NCI-H82 treated with DMSO at 0.1 percent for 48 hours (cell line): Measurements from ENCODE around the gene NECAB3.
"Not testable (repeated sequence)": the region's sequence is repeated elsewhere in the genome, so short reads cannot be mapped to it uniquely, and the experiment has no call there.

ENCODE experiments used
- DNase-seq: peaks from one replicate; lab custom pipeline; 2025; ENCODE audit not compliant: unreplicated experiment; lab: John Stamatoyannopoulos, UW

Gene NECAB3, protein sequence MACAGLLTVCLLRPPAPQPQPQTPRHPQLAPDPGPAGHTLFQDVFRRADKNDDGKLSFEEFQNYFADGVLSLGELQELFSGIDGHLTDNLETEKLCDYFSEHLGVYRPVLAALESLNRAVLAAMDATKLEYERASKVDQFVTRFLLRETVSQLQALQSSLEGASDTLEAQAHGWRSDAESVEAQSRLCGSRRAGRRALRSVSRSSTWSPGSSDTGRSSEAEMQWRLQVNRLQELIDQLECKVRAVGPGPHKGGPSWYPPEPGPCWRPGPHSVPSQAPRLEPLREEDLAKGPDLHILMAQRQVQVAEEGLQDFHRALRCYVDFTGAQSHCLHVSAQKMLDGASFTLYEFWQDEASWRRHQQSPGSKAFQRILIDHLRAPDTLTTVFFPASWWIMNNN

DNA sequence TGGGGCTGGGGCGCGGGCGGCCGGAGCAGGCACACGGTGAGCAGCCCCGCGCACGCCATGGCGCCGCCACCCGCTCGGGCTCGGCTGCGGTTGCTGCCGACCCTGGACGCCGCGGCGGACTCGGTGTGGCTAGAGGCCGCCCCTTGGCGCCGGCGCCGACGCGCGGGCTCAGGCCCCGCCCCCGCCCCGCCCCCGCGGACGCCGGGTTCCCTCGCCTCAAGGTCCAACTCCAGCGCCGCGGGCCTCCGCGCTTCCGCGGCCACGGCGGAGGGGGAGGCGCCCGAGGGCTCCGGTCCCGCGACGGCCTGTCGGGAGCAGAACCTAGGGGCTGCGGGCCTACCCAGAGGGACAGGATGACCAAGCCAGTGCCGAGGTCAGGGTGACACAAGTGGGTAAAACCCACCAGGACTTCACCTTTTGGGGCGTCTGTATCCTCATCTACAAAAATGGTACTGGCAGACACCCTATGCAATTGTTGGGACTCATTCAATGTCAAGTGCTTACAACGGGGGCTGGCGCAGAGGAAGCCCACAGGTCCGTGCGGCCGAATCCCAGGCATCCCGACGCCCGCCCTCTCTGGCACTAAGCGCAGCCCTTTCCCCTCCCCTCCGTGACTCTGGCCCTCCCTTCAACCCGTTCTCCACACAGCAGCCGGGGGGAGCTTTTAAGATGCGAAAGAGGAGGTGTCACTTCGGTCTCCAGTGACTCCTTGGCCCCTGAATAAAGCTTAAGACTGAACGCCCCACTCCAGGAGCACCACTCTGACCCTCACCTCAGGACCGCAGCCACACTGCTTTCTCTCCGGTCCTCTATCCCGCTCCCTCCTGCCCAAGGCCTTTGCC lies at the start of gene NECAB3:
Gene NECAB3, minus strand, starts transcription at position 135 of the 842 bp plus-strand sequence. Its CDS starts 76 bp downstream, at position 59.
- DNase-seq, result peak; percentile 60

DNA sequence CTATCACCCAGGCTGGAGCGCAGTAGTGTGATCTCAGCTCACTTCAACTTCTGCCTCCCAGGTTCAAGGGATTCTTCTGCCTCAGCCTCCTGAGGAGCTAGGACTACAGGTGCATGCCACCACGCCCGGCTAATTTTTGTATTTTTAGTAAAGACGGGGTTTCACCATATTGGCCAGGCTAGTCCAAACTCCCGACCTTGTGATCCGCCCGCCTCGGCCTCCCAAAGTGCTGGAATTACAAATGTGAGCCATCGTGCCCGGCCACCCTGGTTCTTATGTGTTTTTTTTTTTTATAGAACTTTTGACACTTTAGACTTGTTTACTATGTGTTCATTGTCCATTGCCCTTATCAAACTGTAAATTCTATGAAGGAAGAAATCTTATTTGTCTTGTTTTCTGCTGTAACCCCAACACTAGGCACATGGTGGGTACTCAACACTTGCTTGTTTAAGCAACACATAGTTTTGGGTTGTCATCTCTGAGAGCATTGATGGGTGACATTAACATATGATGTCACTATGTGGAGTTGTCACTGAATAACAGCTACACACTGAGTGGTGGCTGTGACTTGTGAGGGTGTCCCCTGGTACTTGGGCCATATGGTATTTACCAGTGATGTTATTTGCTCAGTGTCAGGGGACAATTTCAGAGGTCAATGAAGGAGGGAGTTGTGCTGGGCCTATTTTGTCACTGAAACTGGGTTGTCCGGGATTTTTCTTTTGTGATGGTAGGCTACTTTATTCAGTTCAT lies 47.3 kb upstream of the NECAB3 start:
- DNase-seq, result no peak

DNA sequence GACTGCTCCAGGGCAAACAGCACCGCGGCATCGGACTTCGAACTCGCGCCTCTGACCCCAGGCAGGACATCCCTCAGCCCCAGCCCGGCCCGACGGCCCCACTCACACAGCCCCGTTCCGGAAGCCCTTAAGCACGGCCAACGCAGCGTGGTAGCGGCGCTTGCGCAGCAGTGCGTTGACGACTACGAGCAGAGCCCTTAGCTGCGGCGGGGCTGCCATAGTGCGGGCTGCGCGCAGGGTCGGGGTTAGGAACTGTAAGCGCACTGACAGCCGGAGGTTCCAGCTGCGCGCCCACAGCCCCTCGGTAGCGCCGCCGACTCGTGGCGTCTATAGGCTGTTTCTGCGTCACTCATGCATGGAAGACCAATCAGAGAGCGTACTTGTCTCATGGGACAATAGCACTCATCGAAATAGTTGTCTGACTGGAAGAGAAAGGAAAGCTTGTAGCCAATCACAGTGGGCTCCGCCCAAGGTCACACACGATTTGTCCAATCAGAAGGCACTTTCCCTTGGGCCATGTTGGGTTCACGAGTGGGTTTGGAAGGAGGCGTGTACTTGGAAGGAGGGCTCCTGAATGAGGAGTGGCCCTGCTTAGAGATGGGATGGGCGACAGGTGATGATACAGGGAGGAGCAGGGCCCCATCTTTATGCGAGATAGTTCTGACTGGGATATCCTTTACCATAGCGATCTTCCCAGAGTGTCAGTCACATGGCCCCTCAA lies 45.9 kb upstream of the NECAB3 start, which contains the start of gene PXMP4:
Gene PXMP4, minus strand, starts transcription at position 322 of the 721 bp plus-strand sequence. Its CDS starts 103 bp downstream, at position 219.
- DNase-seq, result peak; percentile 65

DNA sequence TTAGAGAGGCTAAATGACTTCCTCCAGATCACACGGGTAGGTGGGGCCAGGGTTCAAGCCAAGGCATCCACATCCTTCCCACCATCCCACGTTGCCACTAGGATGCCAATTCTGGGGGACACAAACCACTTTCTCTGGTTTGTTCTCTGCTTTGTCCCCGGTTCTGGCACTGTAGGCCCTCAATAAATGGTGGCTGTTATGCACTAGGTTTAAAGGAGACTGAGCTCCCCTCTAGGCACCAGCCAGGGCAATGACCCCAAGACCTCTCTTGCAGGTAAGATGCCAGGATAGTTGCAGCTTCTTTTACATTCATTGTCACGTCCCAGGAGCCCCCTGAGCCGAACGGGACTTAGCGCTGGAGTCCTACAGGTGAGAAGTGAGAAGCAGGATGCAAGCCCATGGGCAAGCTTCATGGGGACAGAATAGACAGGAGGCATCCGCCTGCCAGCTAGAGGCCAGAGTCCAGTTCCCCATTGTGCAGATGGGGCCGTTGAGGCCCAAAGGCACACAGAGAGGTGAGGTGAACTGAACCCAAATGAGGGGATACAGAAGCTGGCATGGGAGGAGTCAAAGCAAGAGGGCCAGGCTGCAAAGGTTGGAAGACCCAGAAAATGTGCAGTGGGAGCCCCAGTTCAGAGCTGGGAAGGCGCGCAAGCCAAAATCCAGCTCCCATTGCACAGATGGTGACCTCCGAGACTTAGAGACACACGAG lies 45.2 kb upstream of the NECAB3 start:
- DNase-seq, result no peak

DNA sequence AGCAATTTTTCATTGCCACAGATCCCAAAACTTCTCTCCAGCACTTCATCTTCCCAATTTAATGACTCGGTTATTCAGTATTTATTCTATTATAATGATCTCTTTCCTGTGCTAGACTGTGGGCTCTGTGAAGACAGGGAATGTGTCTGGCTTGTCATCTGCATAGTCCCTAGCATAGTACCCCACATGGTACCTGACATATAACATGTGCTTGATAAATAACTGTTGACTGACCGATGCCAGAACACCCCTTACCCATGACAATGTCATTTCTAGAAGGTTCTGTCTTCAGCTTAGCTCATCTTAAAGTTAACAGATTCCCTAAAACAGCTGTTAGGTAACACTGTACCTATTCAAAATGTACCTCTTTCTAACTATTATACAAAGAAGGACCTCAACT lies 42.3 kb upstream of the NECAB3 start:
- no peak for DNase-seq

DNA sequence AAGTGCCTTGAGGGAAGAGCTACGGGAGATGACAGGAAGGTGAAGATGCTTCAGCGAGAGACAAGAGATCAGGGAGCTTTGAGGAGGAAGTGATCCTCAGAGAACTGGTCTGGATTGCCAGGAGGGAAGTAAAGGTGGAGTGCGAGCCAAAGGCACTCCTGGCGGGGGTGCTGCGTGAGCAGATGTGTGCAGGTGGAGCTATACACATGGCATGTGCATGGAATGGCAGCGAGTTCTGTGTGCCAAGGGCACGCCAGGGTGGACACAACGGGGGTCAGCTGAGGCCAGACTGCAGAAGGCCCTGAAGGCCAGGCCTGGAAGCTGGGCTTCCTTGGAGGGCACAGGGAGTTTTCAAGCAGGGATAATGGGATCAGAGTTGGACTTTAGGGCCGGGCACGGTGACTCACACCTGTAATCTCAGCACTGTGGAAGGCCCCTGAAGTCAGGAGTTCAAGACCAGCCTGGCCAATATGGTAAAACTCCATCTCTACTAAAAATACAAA lies 39.7 kb upstream of the NECAB3 start:
- no peak for DNase-seq

DNA sequence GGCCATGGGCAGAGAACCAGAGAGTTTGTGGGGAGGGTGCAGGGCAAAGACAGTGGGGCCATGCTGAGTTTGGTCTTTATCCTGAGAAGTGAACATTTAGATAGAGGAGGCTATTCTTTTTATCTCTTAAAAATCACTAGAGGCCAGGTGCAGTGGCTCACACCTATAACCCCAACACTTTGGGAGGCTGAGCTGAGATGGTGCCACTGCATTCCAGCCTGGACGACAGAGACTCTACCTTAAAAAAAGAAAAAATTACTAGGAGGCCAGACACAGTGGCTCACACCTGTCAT lies 37.2 kb upstream of the NECAB3 start:
- no peak for DNase-seq

DNA sequence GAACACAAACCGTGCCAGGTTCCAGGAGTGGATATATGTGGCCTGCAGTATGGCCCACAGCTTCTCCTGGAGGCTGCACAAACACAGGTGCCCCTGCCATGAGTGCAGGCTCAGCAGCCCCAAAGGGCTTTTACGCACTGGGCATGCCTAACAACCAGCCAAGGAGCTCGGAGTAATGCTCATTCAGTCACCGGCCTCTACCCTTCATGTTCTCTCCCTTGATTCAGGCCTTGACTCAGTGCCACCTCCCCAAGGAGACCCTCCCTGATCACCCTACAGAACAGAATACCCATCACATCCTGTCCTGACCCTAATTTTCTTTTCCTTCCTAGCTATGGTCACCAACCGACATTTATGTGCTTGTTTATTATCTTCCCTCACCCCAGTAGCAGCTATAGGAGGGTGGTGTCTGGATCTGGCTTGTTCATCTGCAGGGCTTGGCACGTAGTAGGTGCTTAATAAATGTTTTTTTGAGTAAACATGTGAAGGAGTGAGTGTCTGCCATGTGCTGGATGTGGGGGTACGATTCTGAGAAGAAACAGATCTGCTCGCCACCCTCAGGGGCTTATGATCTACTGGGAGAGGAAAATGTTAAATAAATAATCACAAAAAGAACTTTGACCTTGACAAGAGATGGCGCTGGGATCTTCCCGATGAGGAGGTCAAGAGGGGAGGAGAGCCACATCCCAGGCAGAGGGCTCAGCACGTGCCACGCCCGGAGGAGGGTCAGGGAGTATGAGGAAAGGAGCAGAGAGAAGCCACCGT lies 36.6 kb upstream of the NECAB3 start:
- no peak for DNase-seq

DNA sequence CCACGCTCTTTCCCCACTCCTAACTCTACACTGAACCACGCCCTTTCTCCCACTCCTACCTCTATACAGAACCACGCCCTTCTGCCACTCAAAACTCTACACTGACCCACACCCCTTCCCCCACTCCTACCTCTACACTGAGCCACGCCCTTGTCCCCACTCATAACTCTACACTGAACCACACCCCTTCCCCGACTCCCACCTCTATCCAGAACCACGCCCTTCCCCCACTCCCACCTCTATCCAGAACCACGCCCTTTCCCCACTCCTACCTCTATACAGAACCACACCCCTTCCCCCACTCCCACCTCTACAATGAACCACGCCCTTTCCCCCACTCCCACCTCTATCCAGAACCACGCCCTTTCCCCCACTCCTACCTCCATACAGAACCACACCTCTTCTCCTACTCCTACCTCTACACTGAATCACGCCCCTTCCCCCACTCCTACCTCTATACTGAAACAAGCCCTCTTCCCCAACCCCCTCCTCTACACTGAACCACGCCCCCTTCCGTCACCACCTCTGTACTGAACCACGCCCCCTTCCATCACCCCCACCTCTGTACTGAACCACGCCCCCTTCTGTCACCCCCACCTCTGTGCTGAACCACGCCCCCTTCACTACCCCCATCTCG lies 35.8 kb upstream of the NECAB3 start:
- no peak for DNase-seq

DNA sequence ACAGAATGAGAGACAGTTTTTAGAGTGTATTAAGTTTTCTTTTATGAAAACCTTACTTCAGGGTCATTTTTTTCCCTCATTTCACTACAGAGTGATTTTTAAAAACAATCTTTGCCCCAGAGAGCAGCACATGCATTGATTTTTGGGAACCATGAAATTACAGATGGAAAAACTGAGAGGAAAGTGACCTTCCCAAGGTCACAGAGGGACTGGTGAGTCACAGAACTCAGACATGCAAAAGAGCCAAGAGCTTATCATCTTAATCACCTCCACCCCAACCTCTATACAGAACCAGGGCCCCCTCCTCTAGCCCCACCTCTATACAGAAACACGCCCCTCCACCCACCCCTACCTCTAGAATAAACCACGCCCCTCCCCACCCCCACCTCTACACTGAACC lies 35.2 kb upstream of the NECAB3 start:
- no peak for DNase-seq

DNA sequence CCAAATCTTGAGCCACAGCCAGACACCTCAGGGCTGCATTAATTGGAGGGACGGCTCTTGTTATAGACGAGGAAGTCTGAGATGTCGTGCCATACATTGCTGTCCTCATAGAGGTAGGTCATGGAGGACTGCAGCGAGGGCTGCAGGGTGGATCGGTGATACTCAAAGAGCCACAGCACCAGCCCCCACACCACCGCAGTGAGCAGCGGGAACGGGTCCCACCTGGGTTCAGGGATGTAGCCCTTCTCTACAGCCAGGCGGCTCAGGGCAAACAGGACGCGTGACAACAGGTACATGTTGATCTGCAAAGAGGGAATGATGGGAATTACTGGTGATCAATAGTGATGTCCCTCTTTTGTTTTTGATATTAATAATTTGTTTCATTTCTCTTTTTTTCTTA lies 33.4 kb upstream of the NECAB3 start:
- no peak for DNase-seq

DNA sequence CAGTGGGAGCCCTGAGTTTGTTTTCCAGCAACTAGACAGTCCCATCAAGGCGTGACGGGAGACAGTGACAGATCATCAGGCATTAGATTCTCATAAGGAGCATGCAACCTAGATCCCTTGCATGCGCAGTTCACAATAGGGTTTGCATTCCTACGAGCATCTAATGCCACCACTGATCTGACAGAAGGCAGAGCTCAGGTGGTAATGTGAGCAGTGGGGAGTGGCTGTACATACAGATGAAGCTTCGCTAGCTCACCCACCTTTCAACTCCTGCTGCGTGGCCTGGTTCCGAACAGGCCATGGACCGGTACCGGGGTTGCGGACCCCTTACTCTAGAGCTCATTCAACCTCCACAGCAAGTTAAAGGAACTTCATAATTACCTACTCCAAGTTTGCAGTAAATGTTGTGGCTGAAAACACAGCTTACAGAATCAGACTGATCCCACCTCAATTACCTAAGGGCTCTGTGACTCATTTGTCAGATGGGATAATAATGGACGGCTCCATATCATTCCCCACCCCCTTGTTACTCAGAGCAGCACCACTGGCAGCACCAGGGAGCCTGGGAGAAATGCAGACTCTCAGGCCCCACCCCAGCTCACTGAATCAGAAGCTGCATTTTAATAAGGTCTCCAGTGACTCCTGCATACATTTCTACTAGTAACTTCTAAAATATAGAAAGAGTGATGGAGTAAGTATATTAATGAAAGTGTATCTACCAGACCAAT lies 30.1 kb upstream of the NECAB3 start:
- no peak for DNase-seq

DNA sequence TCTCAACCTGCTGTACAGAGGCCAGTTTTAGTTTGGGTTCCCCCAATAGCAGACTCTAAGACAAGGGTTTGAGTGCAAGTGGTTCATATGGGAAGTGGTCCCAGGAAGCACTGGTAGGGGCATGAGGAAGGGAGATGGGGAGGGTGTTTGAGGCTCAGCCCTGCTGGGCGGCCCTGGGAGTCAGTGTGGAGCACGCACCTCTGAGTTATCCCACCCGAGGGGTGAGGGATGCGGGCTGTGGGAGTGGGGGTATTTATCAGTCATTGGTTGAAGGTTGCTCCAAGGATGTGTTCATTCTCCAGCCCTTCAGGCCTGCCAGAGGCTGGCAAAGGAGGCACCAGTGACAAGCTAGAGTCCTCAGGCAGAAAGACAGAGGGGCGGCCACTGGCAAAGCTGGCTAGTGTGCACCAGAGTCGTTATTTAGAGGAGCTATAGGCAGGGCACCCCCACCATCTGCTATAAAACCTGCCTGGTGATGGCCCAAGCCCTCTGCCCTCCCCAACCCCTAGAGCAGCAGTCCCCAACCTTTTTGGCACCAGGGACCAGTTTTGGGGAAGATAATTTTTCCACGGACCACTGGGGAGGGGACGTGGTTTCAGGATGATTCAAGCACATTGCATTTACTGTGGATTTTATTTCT lies 29.4 kb upstream of the NECAB3 start:
- no peak for DNase-seq

DNA sequence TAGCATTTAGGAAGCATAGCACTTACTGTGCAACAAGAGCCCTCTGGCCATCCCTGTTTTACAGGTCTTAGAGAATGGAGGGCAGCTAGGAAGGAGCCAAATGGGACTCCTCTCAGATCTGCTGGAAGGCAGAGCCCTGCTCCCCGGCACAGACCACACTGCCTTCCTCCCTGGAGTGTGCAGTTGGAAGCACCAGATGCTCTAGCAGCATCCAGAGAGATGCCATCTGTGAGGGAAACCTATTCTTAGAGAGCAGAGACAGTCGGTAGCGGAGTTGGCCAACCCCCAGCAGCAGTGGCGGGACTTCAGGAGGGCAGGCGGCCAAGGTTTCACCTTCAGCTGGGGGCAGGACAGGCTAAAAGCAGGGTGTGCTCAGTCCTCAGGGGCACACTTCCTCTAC lies 28.6 kb upstream of the NECAB3 start:
- DNase-seq, result peak; percentile 41

DNA sequence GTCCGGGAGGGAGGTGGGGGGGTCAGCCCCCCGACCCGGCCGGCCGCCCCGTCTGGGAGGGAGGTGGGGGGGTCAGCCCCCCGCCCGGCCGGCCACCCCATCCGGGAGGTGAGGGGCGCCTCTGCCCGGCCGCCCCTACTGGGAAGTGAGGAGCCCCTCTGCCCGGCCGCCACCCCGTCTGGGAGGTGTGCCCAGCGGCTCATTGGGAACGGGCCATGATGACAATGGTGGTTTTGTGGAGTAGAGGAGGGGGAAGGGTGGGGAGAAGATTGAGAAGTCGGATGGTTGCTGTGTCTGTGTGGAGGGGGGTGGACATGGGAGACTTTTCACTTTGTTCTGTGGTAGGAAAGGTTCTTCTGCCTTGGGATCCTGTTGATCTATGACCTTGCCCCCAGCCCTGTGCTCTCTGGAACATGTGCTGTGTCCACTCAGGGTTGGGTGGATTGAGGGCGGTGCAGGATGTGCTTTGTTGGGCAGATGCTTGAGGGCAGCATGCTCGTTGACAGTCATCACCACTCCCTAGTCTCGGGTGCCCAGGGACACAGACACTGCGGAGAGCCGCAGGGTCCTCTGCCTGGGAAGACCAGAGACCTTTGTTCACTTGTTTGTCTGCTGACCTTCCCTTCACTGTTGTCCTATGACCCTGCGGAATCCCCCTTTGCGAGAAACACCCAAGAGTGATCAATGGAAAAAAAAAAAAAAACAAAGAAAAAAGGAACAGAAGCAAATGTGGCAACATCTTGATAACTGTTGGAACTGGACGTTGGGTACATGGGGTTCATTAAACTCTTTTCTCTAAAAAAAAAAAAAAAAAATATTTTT lies 27.6 kb upstream of the NECAB3 start:
- no peak for DNase-seq

DNA sequence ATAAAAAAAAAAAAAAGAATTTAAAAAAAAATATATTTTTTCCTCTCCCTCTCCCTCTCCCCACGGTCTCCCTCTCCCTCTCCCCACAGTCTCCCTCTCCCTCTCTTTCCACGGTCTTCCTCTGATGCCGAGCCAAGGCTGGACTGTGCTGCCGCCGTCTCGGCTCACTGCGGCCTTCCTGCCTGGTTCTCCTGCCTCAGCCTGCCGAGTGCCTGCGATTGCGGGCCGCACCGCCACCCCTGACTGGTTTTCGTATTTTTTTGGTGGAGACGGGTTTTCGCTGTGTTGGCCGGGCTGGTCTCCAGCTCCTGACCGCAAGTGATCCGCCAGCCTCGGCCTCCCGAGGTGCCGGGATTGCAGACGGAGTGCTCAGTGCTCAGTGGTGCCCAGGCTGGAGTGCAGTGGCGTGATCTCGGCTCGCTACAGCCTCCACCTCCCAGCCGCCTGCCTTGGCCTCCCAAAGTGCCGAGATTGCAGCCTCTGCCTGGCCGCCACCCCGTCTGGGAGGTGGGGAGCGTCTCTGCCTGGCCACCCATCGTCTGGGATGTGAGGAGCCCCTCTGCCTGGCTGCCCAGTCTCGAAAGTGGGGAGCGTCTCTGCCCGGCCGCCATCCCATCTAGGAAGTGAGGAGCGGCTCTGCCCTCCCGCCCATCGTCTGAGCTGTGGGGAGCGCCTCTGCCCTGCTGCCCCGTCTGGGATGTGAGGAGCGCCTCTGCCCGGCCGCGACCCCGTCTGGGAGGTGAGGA lies 26.6 kb upstream of the NECAB3 start:
- DNase-seq, result not testable (repeated sequence)
